Activated CD4-positive, alpha-beta T cell treated with anti-CD3 and anti-CD28 coated beads, Interleukin-10, Interleukin-2, amounts not matched to agents 100 ng/mL and 50 ng/mL, durations not matched to agents 16 hours and 8 hours (primary cell): Measurements from ENCODE around the gene MMP23B.

Experiments
- DNase-seq: peaks from one replicate; pipeline ENCODE4 v3.0.0-alpha.2; 2020

Gene MMP23B

GRCh38 chr1:1602968-1603506, 28.9 kb upstream of the MMP23B start:
- DNase-seq = no peak

DNA sequence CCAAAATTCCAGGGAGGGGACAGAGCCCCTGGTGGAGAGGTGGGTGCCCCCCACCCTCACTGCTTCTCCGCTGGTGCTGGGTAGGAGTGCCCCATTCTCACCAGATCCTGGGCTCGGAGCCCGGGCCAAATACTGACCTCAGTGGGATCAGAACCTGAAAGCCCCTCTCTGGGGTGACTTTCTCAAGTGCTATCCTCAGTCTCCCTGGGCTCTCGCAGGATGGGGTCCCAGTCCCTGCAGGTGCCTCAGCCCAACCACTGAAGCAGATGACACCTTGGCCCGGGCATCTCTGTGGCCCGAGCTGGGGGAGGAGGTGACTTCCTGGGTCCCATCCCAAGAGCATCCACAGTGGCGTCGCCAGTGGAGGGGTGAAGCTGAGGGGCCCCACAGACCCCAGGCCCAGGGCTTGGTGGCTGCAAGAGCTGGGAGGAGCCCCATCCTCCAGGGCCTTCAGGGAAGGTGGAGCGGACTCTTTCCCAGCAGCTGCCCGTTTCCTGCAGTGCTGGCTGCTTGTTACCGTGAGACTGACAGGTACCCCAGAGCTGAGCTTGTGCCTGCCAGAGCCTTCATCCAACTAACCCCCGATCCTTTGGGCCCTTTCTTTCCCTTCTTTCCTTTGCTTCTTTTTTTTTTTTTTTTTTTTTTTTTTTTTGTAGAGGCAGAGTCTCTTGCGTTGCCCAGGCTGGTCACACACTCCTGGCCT, 28.2 kb upstream of the MMP23B start:
- DNase-seq = no peak

- no peak for DNase-seq
These were observed 27.5 kb upstream of the MMP23B start for GRCh38 chr1:1604374-1605033.

DNA sequence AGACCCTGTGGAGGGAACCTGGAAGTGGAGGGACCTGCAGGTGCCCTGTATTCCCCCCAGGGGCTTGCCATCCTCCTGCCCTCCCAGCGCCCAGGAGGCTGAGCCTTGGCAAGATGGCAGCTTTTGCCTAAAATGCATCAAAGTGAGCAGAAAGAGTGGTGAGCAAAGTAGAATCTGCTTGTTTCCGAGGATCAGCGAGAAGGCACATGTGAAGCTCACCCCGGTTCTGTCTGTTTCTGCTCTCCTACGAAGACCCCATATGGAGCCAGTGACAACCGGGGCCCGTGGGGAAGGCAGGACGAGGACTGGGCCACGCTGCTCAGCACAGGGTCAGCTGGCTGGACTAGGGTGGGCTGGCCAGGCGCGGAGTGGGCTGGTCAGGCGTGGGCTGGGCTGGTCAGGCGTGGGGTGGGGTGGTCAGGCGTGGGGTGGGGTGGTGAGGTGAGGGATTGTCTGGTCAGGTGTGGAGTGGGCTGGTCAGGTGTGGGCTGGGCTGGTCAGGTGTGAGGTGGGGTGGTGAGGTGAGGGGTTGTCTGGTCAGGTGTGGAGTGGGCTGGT, 26.9 kb upstream of the MMP23B start:
- DNase-seq = no peak

DNA sequence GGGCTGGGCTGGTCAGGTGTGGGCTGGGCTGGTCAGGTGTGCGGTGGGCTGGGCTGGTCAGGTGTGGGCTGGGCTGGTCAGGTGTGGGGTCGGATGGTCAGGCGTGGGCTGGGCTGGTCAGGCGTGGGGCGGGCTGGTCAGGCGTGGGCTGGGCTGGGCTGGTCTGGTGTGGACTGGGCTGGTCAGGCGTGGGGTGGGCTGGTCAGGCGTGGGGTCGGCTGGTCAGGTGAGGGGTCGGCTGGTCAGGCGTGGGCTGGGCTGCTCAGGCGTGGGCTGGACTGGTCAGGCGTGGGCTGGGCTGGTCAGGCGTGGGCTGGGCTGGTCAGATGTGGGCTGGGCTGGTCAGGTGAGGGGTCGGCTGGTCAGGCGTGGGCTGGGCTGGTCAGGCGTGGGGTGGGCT, 26.2 kb upstream of the MMP23B start:
- DNase-seq = no peak

DNA sequence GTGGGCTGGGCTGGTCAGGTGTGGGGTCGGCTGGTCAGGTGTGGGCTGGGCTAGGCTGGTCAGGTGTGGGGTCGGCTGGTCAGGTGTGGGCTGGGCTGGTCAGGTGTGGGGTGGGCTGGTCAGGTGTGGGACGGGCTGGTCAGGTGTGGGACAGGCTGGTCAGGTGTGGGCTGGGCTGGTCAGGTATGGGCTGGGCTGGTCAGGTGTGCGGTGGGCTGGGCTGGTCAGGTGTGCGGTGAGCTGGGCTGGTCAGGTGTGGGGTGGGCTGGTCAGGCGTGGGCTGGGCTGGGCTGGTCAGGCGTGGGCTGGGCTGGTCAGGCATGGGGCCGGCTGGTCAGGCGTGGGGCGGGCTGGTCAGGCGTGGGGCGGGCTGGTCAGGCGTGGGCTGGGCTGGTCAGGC, 25.7 kb upstream of the MMP23B start:
- DNase-seq = no peak

GRCh38 chr1:1609822-1610485, 22.0 kb upstream of the MMP23B start:
- DNase-seq = no peak

DNA sequence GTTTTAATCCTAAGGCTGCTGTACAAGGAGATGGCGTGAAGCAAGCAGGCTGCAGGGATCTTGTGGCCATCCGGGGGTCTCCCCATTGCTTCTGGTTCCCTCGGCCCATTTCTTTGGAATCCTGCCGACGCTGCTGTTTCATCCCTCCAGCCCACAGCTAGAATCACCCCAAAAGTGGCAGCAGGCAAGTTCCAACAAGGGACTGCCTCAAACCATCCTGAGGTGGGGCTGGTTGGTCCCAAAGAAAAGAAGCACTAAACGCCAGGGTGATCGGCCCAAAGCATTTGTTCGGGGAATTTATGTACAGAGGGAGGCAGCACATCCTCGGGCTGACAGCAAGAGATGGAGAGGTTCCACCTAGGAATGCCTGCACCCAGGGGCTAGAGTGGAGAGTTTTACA, 21.2 kb upstream of the MMP23B start:
- DNase-seq = no peak

DNA sequence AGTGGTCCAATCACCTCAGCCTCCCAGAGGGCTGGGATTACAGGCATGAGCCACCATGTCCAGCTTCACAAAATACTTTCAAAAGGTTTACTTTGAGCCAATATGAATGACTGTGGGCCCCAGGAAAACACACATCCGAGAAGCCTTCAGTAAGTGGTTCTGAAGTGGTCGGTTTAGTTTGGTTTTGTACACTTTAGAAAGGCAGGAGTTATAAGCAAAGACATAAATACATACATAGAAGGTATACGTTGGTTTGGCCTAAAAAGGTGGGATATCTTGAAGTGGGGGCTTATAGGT, 19.9 kb upstream of the MMP23B start:
- DNase-seq = no peak

DNA sequence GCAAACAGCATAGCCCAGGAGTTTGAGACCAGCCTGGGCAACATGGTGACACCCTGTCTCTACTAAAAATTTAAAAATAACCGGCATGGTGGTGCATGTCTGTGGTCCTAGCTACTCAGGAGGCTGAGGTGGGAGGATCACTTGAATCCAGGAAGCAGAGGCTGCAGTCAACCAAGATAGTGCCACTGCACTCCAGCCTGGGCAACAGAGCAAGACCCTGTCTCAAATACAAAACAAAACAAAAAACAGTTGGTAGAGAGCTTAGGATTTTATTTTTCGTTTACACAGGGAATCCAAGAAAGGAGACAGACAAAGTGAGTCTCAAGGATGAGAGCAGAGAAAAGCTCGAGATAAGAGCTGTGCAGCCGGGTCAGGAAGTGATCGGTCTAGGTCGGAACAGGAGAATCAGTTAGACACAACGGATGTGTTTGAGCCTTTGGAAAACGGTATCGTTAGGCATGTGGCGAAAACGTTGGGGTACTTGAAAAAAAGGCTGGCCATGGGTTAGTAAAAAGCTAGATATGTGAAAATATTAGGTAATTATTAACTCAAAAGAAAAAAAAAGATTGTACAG, 18.4 kb upstream of the MMP23B start:
- no peak for DNase-seq

DNA sequence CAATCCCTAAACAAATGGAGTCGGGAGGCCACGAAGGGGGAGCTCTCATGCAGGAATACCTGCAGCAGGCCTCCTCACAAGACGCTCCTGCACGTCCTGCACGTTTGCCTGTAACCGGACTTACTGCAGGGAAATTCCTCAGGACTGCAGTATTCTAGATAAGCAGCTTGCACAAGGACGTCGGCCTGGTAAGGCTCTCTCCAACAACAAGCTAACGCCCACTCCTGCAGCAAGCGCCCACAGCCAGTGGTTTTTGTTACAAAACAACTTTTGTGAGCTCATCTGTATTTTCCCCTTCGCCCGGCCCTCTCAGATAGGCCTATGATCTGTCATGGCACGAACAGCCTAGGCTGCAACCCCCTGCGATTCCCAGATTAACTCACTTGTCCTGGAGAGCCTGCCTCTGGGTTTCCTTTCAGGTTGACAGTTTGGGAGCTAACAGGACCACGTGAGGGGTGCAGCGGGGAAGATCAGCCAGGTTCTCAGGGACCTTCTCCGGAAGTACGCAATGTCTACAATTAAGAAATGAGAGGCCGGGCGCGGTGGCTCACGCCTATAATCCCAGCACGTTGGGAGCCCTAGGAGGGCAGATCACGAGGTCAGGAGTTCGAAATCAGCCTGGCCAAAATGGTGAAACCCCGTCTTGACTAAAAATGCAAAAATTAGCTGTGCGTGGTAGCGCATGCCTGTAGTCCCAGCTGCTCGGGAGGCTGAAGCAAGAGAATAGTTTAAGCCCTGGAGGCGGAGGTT, 17.6 kb upstream of the MMP23B start:
- DNase-seq = peak; percentile 59

DNA sequence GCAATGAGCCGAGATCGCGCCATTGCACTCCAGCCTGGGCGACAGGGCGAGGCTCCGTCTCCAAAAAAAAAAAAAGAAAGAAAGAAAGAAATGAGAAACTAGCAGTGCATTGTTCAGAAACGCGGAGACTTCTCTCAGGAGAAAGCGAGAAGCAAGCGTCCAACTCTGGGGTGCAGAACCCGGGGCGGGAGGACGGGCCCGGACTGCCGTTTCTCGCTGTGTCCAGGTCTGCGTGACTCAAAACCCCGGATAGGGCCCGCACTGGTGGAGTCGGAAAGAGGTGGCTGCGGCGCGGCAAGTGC, 17.1 kb upstream of the MMP23B start:
- DNase-seq = no peak

DNA sequence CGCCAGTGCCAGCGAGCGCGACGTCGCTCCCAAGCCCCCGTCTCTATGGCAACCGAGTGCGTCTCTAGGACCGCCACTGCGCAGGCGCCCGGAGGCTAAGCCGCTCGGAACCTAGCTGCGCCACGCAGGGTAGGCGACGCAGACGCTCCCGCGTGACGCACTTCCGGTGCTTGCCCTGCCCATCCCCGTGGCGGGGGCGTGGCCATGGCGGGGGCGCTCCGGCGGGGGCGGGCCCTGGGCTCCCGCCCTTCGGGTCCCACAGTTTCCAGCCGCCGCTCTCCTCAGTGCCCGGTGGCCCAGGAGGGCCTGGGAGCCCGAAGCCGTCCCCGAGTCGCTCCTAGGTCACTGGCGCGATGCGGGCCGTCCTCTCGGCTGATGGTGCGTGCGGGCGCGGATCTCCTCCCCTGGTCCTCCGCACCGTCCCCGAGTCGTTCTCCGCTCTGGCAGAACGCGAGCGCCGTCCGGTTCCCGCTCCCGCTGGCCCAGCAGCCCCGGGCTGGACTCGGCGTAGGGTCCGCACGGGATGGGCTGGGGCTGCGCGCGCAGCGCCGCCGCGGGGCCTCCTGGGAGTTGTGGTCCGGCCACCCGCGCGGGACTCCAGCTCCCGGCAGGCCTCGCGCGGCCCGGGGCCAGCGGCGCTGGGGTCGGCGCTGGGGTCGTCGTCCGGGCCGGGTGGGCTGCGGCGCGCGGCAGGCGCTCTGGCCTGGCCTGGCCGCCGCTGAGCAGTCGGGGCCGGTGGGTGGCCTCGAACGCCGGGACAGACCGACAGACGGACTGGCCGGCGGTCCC, 16.5 kb upstream of the MMP23B start, which contains the start of gene MIB2:
MIB2 (plus strand) TSS at position 245 of the 789 bp plus-strand sequence. CDS start 7,953 bp downstream, outside the sequence.
- peak; percentile 99 for DNase-seq

GRCh38 chr1:1616045-1616790, 15.8 kb upstream of the MMP23B start:
- peak; percentile 35 for DNase-seq

DNA sequence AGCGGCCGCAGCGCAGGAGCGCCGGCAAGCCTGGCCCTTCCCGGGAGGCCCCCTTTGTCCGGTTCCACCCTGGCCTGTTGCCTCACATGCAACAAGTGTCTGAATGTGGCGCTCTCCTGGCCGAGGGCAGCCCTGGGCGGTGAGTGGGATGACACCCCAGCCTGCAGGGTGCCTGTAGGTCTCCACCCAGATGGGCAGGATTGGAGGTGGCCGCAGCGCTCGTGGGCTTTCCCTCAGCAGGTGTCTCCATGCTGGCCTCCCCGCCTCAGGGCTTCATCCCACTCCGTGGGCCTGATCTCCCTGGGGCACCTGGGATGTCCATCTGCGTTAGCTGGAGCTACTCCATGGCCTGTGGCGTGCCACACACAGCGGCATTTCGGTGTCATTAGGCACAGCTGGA, 15.1 kb upstream of the MMP23B start:
- no peak for DNase-seq

DNA sequence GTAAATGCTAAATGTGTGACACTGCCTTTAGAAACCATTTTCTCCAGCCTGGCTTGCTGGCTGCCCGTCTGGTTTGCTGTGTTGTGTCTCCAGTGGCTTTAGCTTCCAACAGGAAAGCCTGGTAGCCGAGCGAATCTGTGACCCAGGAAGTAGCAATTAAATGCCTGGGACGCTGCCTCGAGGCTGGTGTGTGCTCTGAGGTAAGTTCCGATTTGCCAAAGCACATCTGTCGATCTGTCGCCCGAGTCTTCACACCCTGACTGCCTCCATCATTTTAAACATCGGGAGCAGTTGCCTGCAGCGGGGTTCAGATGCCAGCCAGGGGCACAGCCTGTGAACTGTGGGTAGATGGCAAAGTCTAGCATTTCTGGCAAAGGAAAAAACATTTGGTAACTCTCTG, 14.5 kb upstream of the MMP23B start:
- DNase-seq = no peak

GRCh38 chr1:1617925-1618324, 14.0 kb upstream of the MMP23B start:
- no peak for DNase-seq

GRCh38 chr1:1618396-1619068, 13.4 kb upstream of the MMP23B start:
- DNase-seq = no peak

DNA sequence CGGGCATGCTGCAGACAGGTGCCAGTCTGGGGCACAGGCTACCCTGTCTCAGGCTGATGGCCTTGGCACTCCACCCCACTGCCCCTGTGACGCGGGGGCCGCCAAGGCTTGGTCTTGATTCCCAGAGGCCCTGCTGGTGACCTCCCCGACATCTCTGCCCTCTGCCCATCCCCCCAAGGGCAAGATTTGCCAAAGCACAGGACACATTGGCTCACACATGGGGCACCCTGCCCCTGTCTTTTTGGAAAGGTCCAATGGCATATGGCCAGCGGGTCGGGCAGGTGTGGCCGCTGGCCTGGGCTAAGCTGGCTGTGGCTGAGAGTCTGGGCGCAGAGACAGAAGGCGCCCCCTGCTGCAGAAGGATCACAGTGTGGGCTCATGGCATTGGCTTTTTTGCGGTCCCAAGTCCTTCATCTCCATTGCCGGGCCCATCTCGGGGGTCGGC, 12.0 kb upstream of the MMP23B start:
- no peak for DNase-seq

GRCh38 chr1:1620433-1621139, 11.4 kb upstream of the MMP23B start:
- DNase-seq = no peak
